ENCODE data around the gene JPH2.
A peak's percentile ranks its signal among the peaks of the same experiment; 100 is the strongest.

The JPH2 gene

GRCh38 chr20:44167736-44168135 lies 19.3 kb downstream of the JPH2 start:
- Mint-ChIP-seq H3K9me3 (no peaks in the 10 kb centered on the region), H3K4me1 (no peaks in the 10 kb centered on the region), H3K27ac (no peak overlapping the region), H3K36me3 (ENCODE audit: low read depth) (no peaks in the 10 kb centered on the region), H3K4me3 (no peak overlapping the region), H3K27me3 (peaks cover 37% of the 10 kb centered on the region)
- DNase-seq: no peak
- ATAC-seq: no peak

- H3K36me3 Mint-ChIP-seq (ENCODE audit: low read depth): no peaks in the 10 kb centered on the region
- no peaks in the 10 kb centered on the region for H3K4me1 Mint-ChIP-seq
- no peak overlapping the region for H3K4me3 Mint-ChIP-seq
- DNase-seq (no peak), ATAC-seq (no peak)
- peaks cover 32% of the 10 kb centered on the region for H3K27me3 Mint-ChIP-seq
- H3K9me3 Mint-ChIP-seq: no peaks in the 10 kb centered on the region
- H3K27ac Mint-ChIP-seq: no peak overlapping the region
Observed at GRCh38 chr20:44166477-44166876, 20.5 kb downstream of the JPH2 start.

- no peaks in the 10 kb centered on the region for H3K4me1 Mint-ChIP-seq
- ATAC-seq (no peak), DNase-seq (no peak)
- H3K9me3 Mint-ChIP-seq: no peaks in the 10 kb centered on the region
- H3K4me3 Mint-ChIP-seq: no peak overlapping the region
- H3K27ac Mint-ChIP-seq: no peak overlapping the region
- H3K27me3 Mint-ChIP-seq: peaks cover 30% of the 10 kb centered on the region
- no peaks in the 10 kb centered on the region for H3K36me3 Mint-ChIP-seq (ENCODE audit: low read depth)
Observed at GRCh38 chr20:44166008-44166407, 21.0 kb downstream of the JPH2 start.

GRCh38 chr20:44160133-44160532 lies 26.9 kb downstream of the JPH2 start:
- H3K27me3 Mint-ChIP-seq: peaks cover 24% of the 10 kb centered on the region
- no peaks in the 10 kb centered on the region for H3K36me3 Mint-ChIP-seq (ENCODE audit: low read depth)
- H3K4me1 Mint-ChIP-seq: no peaks in the 10 kb centered on the region
- no peak overlapping the region for H3K27ac Mint-ChIP-seq
- no peaks in the 10 kb centered on the region for H3K9me3 Mint-ChIP-seq
- no peak for DNase-seq
- ATAC-seq: no peak
- no peak overlapping the region for H3K4me3 Mint-ChIP-seq

GRCh38 chr20:44159711-44160110 lies 27.3 kb downstream of the JPH2 start:
- peaks cover 26% of the 10 kb centered on the region for H3K27me3 Mint-ChIP-seq
- ATAC-seq: no peak
- no peaks in the 10 kb centered on the region for H3K4me1 Mint-ChIP-seq
- H3K36me3 Mint-ChIP-seq (ENCODE audit: low read depth): no peaks in the 10 kb centered on the region
- H3K4me3 Mint-ChIP-seq: no peak overlapping the region
- no peak overlapping the region for H3K27ac Mint-ChIP-seq
- DNase-seq: no peak
- no peaks in the 10 kb centered on the region for H3K9me3 Mint-ChIP-seq

- Mint-ChIP-seq H3K4me3 (no peak overlapping the region), H3K36me3 (ENCODE audit: low read depth) (no peaks in the 10 kb centered on the region), H3K4me1 (no peaks in the 10 kb centered on the region), H3K9me3 (no peaks in the 10 kb centered on the region), H3K27me3 (peaks cover 23% of the 10 kb centered on the region), H3K27ac (no peak overlapping the region)
- ATAC-seq: no peak
- DNase-seq: no peak
Observed at GRCh38 chr20:44159125-44159524, 27.9 kb downstream of the JPH2 start.

- no peak overlapping the region for H3K27ac Mint-ChIP-seq
- ATAC-seq (no peak), DNase-seq (no peak)
- H3K4me3 Mint-ChIP-seq: no peak overlapping the region
- H3K27me3 Mint-ChIP-seq: peaks cover 12% of the 10 kb centered on the region
- no peaks in the 10 kb centered on the region for H3K4me1 Mint-ChIP-seq
- no peaks in the 10 kb centered on the region for H3K9me3 Mint-ChIP-seq
- no peaks in the 10 kb centered on the region for H3K36me3 Mint-ChIP-seq (ENCODE audit: low read depth)
Observed at GRCh38 chr20:44157061-44157460, 29.9 kb downstream of the JPH2 start.

GRCh38 chr20:44154521-44155001 lies 32.4 kb downstream of the JPH2 start:
- H3K4me3 Mint-ChIP-seq: no peak overlapping the region
- no peak overlapping the region for H3K27ac Mint-ChIP-seq
- H3K36me3 Mint-ChIP-seq (ENCODE audit: low read depth): no peaks in the 10 kb centered on the region
- H3K27me3 Mint-ChIP-seq: peaks cover 12% of the 10 kb centered on the region
- ATAC-seq (no peak), DNase-seq (no peak)
- no peaks in the 10 kb centered on the region for H3K9me3 Mint-ChIP-seq
- no peaks in the 10 kb centered on the region for H3K4me1 Mint-ChIP-seq

GRCh38 chr20:44153636-44154043 lies 33.3 kb downstream of the JPH2 start:
- Mint-ChIP-seq H3K36me3 (ENCODE audit: low read depth) (no peaks in the 10 kb centered on the region), H3K4me3 (no peak overlapping the region), H3K27me3 (peaks cover 6% of the 10 kb centered on the region), H3K27ac (no peak overlapping the region), H3K4me1 (no peaks in the 10 kb centered on the region), H3K9me3 (no peaks in the 10 kb centered on the region)
- no peak for DNase-seq
- ATAC-seq: peak; percentile 28

- Mint-ChIP-seq H3K4me3 (no peak overlapping the region), H3K27me3 (peaks cover 4% of the 10 kb centered on the region), H3K9me3 (no peaks in the 10 kb centered on the region), H3K27ac (no peak overlapping the region), H3K36me3 (ENCODE audit: low read depth) (no peaks in the 10 kb centered on the region), H3K4me1 (no peaks in the 10 kb centered on the region)
- ATAC-seq (no peak), DNase-seq (no peak)
Observed at GRCh38 chr20:44151621-44152416, 35.2 kb downstream of the JPH2 start.

GRCh38 chr20:44146272-44146671 lies 40.7 kb downstream of the JPH2 start:
- Mint-ChIP-seq H3K4me3 (no peak overlapping the region), H3K27ac (no peak overlapping the region), H3K9me3 (no peaks in the 10 kb centered on the region), H3K4me1 (no peaks in the 10 kb centered on the region), H3K36me3 (ENCODE audit: low read depth) (no peaks in the 10 kb centered on the region), H3K27me3 (peaks cover 4% of the 10 kb centered on the region)
- no peak for ATAC-seq
- no peak for DNase-seq

- H3K4me1 Mint-ChIP-seq: no peaks in the 10 kb centered on the region
- no peaks in the 10 kb centered on the region for H3K9me3 Mint-ChIP-seq
- ATAC-seq (no peak), DNase-seq (no peak)
- no peak overlapping the region for H3K4me3 Mint-ChIP-seq
- H3K27ac Mint-ChIP-seq: no peak overlapping the region
- H3K36me3 Mint-ChIP-seq (ENCODE audit: low read depth): no peaks in the 10 kb centered on the region
- H3K27me3 Mint-ChIP-seq: peaks cover 11% of the 10 kb centered on the region
Observed at GRCh38 chr20:44145131-44145775, 41.7 kb downstream of the JPH2 start.

- no peak overlapping the region for H3K4me3 Mint-ChIP-seq
- peaks cover 17% of the 10 kb centered on the region for H3K27me3 Mint-ChIP-seq
- H3K36me3 Mint-ChIP-seq (ENCODE audit: low read depth): no peaks in the 10 kb centered on the region
- H3K9me3 Mint-ChIP-seq: no peaks in the 10 kb centered on the region
- no peak overlapping the region for H3K27ac Mint-ChIP-seq
- H3K4me1 Mint-ChIP-seq: no peaks in the 10 kb centered on the region
- no peak for ATAC-seq
- DNase-seq: no peak
Observed at GRCh38 chr20:44143936-44144335, 43.1 kb downstream of the JPH2 start.

GRCh38 chr20:44142413-44142812 lies 44.6 kb downstream of the JPH2 start:
- no peak for ATAC-seq
- Mint-ChIP-seq H3K27me3 (peaks cover 20% of the 10 kb centered on the region), H3K9me3 (no peaks in the 10 kb centered on the region), H3K4me3 (no peak overlapping the region), H3K27ac (no peak overlapping the region), H3K4me1 (no peaks in the 10 kb centered on the region), H3K36me3 (ENCODE audit: low read depth) (no peaks in the 10 kb centered on the region)
- DNase-seq: no peak

- H3K36me3 Mint-ChIP-seq (ENCODE audit: low read depth): no peaks in the 10 kb centered on the region
- no peaks in the 10 kb centered on the region for H3K4me1 Mint-ChIP-seq
- no peaks in the 10 kb centered on the region for H3K9me3 Mint-ChIP-seq
- DNase-seq: no peak
- H3K27ac Mint-ChIP-seq: no peak overlapping the region
- H3K4me3 Mint-ChIP-seq: no peak overlapping the region
- peaks cover 20% of the 10 kb centered on the region for H3K27me3 Mint-ChIP-seq
- no peak for ATAC-seq
Observed at GRCh38 chr20:44141873-44142272, 45.1 kb downstream of the JPH2 start.

Data from activated naive CD8-positive, alpha-beta T cell treated with anti-CD3 and anti-CD28 coated beads, Interleukin-2, amount 50 U/mL, for 24 hours (primary cell).